IPS DF 6.9 (cell line): Measurements from ENCODE around the gene PCDHAC2.

Source experiments
- DNase-seq: peaks from one replicate; pipeline ENCODE4 v3.0.0-alpha.2; 2013; ENCODE audit warnings: low read depth, low spot score
- H3K27ac ChIP-seq: one replicate; pipeline ENCODE4 v1.5.1; 2013; ENCODE audit warnings: low read length, control low read depth
- H3K27me3 ChIP-seq: 2 replicates; pipeline ENCODE4 v1.6.1; 2013; ENCODE audit warnings: mild to moderate bottlenecking, low read length; ENCODE audit not compliant: control insufficient read depth, insufficient read depth
- H3K36me3 ChIP-seq: 2 replicates; pipeline ENCODE4 v1.6.1; 2013; ENCODE audit warnings: low read length; ENCODE audit not compliant: control insufficient read depth, insufficient read depth
- H3K4me1 ChIP-seq: 2 replicates; pipeline ENCODE4 v1.6.1; 2013; ENCODE audit warnings: low read length; ENCODE audit not compliant: control insufficient read depth, insufficient read depth
- H3K4me3 ChIP-seq: 2 replicates; pipeline ENCODE4 v1.5.1; 2013; ENCODE audit warnings: mild to moderate bottlenecking, low read length
- H3K9me3 ChIP-seq: 2 replicates; pipeline ENCODE4 v1.6.1; 2013; ENCODE audit warnings: low read length, inconsistent platforms; ENCODE audit not compliant: control insufficient read depth, insufficient read depth
- WGBS: extraction: QIAGEN DNeasy Blood & Tissue Kit; methylation state at CpG from one replicate; pipeline ENCODE4 v1.1.7; 2013; ENCODE audit warnings: mixed read lengths, missing lambda C conversion rate; ENCODE audit not compliant: insufficient read length, insufficient coverage; 5-methylcytosine and 5-hydroxymethylcytosine counted together

The PCDHAC2 gene

GRCh38 chr5:141002605-141002965, 36.3 kb downstream of the PCDHAC2 start:
- Histone ChIP-seq H3K27ac (no peak overlapping the region), H3K4me3 (no peak overlapping the region), H3K36me3 (no peaks in the 10 kb centered on the region), H3K4me1 (peaks cover 7% of the 10 kb centered on the region; the same call in 1 of the 2 replicates), H3K27me3 (no peaks in the 10 kb centered on the region), H3K9me3 (no peaks in the 10 kb centered on the region)
- DNase-seq: no peak
- WGBS: no CpG with 5 or more reads among the region's 3 CpGs

DNA sequence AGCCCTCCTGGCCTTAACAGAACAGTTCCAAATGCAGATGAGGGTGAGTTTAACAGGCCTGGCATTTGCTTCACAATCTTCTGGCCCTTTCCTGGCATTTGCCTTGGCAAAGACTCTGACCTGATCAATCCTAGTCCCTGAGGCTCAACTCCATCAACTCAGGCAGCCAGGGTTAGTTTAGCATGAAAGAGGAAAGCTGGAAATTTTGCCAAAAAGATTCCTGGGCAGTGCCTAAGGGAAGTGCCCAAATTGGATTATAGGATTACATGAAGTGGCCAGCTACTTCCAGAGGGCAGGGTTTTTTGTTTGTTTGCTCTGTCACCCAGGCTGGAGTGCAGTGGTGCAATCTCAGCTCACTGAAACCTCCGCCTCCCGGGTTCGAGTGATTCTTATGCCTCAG, 36.8 kb downstream of the PCDHAC2 start:
- H3K27ac ChIP-seq: no peak overlapping the region

GRCh38 chr5:141003791-141004611, 37.7 kb downstream of the PCDHAC2 start:
- Histone ChIP-seq H3K9me3 (no peaks in the 10 kb centered on the region), H3K4me1 (peaks cover 7% of the 10 kb centered on the region; the same call in 1 of the 2 replicates), H3K27ac (peak overlapping the region; percentile 42), H3K36me3 (no peaks in the 10 kb centered on the region), H3K4me3 (no peak overlapping the region), H3K27me3 (no peaks in the 10 kb centered on the region)
- DNase-seq: no peak
- WGBS: no CpG with 5 or more reads among the region's 4 CpGs

More for the DNA sequence above, 36.8 kb downstream of the PCDHAC2 start:
- H3K4me1 ChIP-seq: peaks cover 7% of the 10 kb centered on the region; the same call in 1 of the 2 replicates
- H3K9me3 ChIP-seq: no peaks in the 10 kb centered on the region
- WGBS: no CpG with 5 or more reads among the region's 3 CpGs
- no peak overlapping the region for H3K4me3 ChIP-seq
- H3K36me3 ChIP-seq: no peaks in the 10 kb centered on the region
- no peaks in the 10 kb centered on the region for H3K27me3 ChIP-seq
- no peak for DNase-seq

- Histone ChIP-seq H3K27me3 (no peaks in the 10 kb centered on the region), H3K4me1 (peaks cover 3% of the 10 kb centered on the region; the same call in 1 of the 2 replicates), H3K27ac (no peak overlapping the region), H3K4me3 (no peak overlapping the region), H3K9me3 (no peaks in the 10 kb centered on the region), H3K36me3 (no peaks in the 10 kb centered on the region)
- no peak for DNase-seq
These were observed 41.5 kb downstream of the PCDHAC2 start for GRCh38 chr5:141007791-141008190.

- no peak overlapping the region for H3K4me3 ChIP-seq
- no CpG with 5 or more reads among the region's 12 CpGs for WGBS
- no peaks in the 10 kb centered on the region for H3K4me1 ChIP-seq
- no peaks in the 10 kb centered on the region for H3K9me3 ChIP-seq
- no peak for DNase-seq
- H3K27me3 ChIP-seq: no peaks in the 10 kb centered on the region
- 0 out of 2 replicates have a peak, but pooled peaks cover 2% of the 10 kb centered on the region for H3K36me3 ChIP-seq
- no peak overlapping the region for H3K27ac ChIP-seq
These were observed 43.9 kb downstream of the PCDHAC2 start for GRCh38 chr5:141010047-141010793.

DNA sequence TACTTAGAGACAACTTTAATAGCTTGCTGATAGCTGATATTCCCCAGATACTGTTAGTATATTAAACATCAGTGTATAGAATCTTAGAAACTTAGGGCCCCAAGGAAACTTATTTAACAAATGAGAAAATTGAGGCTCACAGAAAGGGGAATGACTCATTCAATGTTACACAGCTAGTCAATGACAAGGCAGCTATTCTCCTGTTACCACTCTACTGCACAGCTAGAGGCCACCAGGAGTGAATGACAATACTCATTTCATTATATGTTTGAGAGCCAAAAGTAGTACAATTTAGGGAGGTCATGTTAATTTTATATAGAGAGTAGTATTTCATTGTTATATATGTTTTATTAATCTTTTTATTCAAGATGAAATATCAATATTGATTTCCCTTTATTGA, 51.7 kb downstream of the PCDHAC2 start:
- Histone ChIP-seq H3K27ac (no peak overlapping the region), H3K36me3 (0 out of 2 replicates have a peak, but pooled peaks cover 2% of the 10 kb centered on the region), H3K9me3 (no peaks in the 10 kb centered on the region), H3K27me3 (no peaks in the 10 kb centered on the region), H3K4me1 (no peaks in the 10 kb centered on the region), H3K4me3 (no peak overlapping the region)
- DNase-seq: no peak
